Keratinocyte (primary cell): ENCODE results near the gene H1-8. TPM values are rescaled to one million over a fixed set of nuclear protein-coding genes. Genes with fewer than 3 reads are reported as not detected.

ENCODE experiments used
- DNase-seq: peaks from one replicate; pipeline ENCODE4 v3.0.0-alpha.2; 2011; ENCODE audit warnings: low read depth, missing footprints, low spot score
- FAIRE-seq: peaks from 2 replicates; lab custom pipeline; 2011; peaks lifted over from hg19 to GRCh38; lab: Jason Lieb, UNC
- H2AFZ ChIP-seq: 2 replicates; pipeline ENCODE4 v1.6.0; 2012; ENCODE audit warnings: low read length, control low read depth, inconsistent platforms; ENCODE audit not compliant: control insufficient read depth
- H3K27ac ChIP-seq: 2 replicates; pipeline ENCODE4 v1.5.1; 2011; ENCODE audit warnings: low read length; ENCODE audit not compliant: control insufficient read depth, insufficient read depth
- H3K27me3 ChIP-seq: 3 replicates; pipeline ENCODE4 v1.6.0; 2011; ENCODE audit warnings: low read length; ENCODE audit not compliant: control insufficient read depth, insufficient read depth; ENCODE audit errors: extremely low read depth
- H3K36me3 ChIP-seq, 2 experiments: 2 replicates in 1 of 2; 3 replicates in 1 of 2; pipeline ENCODE4 v1.5.1; 2011; ENCODE audit warnings: low read length in 2 of 2, mild to moderate bottlenecking in 1 of 2; ENCODE audit not compliant: control insufficient read depth in 2 of 2, insufficient read depth in 2 of 2; ENCODE audit errors: extremely low read depth in 1 of 2
- H3K4me1 ChIP-seq: 3 replicates; pipeline ENCODE4 v1.5.1; 2011; ENCODE audit warnings: low read length; ENCODE audit not compliant: control insufficient read depth, insufficient read depth; ENCODE audit errors: extremely low read depth
- H3K4me2 ChIP-seq: 3 replicates; pipeline ENCODE4 v1.6.0; 2011; ENCODE audit warnings: low read depth, low read length; ENCODE audit not compliant: control insufficient read depth, insufficient read depth; ENCODE audit errors: extremely low read depth
- H3K4me3 ChIP-seq, 3 experiments: fragments of 200-600 bp in 1 of 3; sonication (generic) in 1 of 3; 2 replicates in 2 of 3; 3 replicates in 1 of 3; pipeline ENCODE4 v1.5.1; 2011 to 2016; ENCODE audit warnings: low read length in 3 of 3, mild to moderate bottlenecking in 3 of 3, control low read depth in 2 of 3, inconsistent platforms in 1 of 3, low read depth in 1 of 3, mixed read lengths in 1 of 3, mixed run types in 1 of 3, moderate library complexity in 1 of 3; ENCODE audit not compliant: control insufficient read depth in 2 of 3, insufficient read depth in 2 of 3; ENCODE audit errors: extremely low read depth in 1 of 3
- H3K79me2 ChIP-seq: 2 replicates; pipeline ENCODE4 v1.6.0; 2012; ENCODE audit warnings: low read length; ENCODE audit not compliant: control insufficient read depth, insufficient read depth
- H3K9ac ChIP-seq: 3 replicates; pipeline ENCODE4 v1.6.0; 2011; ENCODE audit warnings: low read length; ENCODE audit not compliant: control insufficient read depth, insufficient read depth; ENCODE audit errors: extremely low read depth
- H3K9me1 ChIP-seq: 3 replicates; pipeline ENCODE4 v1.6.0; 2011; ENCODE audit warnings: low read length; ENCODE audit not compliant: control insufficient read depth, insufficient read depth; ENCODE audit errors: extremely low read depth
- H3K9me3 ChIP-seq: 2 replicates; pipeline ENCODE4 v1.5.1; 2012; ENCODE audit warnings: low read depth, low read length; ENCODE audit not compliant: control insufficient read depth
- H4K20me1 ChIP-seq: 3 replicates; pipeline ENCODE4 v1.6.0; 2011; ENCODE audit warnings: low read length; ENCODE audit not compliant: control insufficient read depth, insufficient read depth; ENCODE audit errors: extremely low read depth
- CTCF ChIP-seq, 3 experiments: IDR thresholded peaks in 1 of 3; conservative IDR thresholded peaks in 1 of 3; optimal IDR thresholded peaks in 1 of 3; 2 replicates in 2 of 3; 3 replicates in 1 of 3; pipeline versions ENCODE3 to v1.5.1; 2011; ENCODE audit warnings: low read length in 3 of 3, mild to moderate bottlenecking in 3 of 3, moderate library complexity in 2 of 3, control low read depth in 1 of 3, inconsistent platforms in 1 of 3; ENCODE audit not compliant: insufficient read depth in 2 of 3; ENCODE audit errors: extremely low read depth in 1 of 3
- EZH2 ChIP-seq: IDR thresholded peaks from one replicate; pipeline ENCODE4 v1.6.1; 2012; ENCODE audit warnings: inconsistent platforms, mild to moderate bottlenecking, low read length, moderate library complexity
- dilution Hi-C: fragments of 300-500 bp; cut with MboI; formaldehyde crosslinking; loops from one replicate; pipeline ENCODE4 v1.7.0; 2020; ENCODE audit warnings: low sequenced_read_pairs; ENCODE audit not compliant: extremely low pct_ligation_motif_present
- polyA plus RNA-seq, 5 experiments: library from polyadenylated mRNA; depleted of rRNA in 3 of 5; stranded (reverse) in 3 of 5; stranded (forward) in 1 of 5; unstranded in 1 of 5; fragments of >200 nt; gene quantifications; 1 replicate in 1 of 5; 2 replicates in 3 of 5; 3 replicates in 1 of 5; pipeline versions ENCODE4 v1.2.1 to v1.2.3, GENCODE V29; 2011 to 2012; ENCODE audit warnings: missing spikeins in 2 of 5, low read depth in 1 of 5, low replicate concordance in 1 of 5

The H1-8 gene
- polyA plus RNA-seq, 1 donor (not counting 4 experiments of a cell fraction or from before 2014, with no cell fraction given): not detected

DNA sequence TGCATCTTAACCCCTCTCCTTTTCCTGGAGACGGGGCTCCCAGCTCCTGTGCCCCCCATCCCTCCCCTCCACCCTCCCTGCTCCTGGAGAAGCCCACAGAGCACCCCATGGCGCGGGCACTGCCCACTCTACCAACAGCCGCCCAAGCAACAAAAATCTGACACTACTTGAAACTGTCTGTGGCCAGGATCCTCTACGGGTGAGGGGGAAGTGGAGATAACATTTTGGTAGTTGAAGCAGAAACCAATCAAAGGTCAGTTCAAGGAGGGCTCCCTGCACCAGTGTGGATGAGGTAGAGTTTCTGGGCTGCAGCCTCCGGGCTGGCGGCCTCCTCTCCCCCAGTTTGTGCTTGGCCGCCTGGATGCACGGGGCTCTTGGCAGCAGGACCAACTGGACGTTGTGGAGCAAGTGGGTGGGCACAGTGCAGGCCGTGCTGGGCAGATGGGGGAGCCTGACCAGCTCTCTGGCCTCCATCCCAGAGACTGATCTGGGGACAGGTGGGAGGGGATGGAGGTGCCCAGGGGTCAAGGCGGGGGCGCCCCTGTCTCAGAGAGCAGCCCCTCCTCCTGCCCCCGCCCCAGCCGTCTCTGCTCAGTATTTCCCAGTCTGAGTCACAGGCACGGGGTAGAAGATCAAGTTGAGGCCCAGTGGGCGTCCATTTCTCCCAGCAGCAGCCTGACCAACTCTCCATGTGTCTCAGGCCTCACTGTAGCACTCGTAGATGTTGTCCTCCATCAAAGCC lies 12.8 kb downstream of the H1-8 start:
- Histone ChIP-seq H3K27ac (no peak overlapping the region), H3K4me1 (no peaks in the 10 kb centered on the region), H3K79me2 (no peaks in the 10 kb centered on the region), H2AFZ (no peak overlapping the region), H3K4me2 (no peak overlapping the region), H3K9me1 (no peaks in the 10 kb centered on the region), H3K9ac (no peak overlapping the region), H3K27me3 (peaks cover 3% of the 10 kb centered on the region), H3K4me3 (no peak overlapping the region), H3K36me3 (no peaks in the 10 kb centered on the region), H3K9me3 (no peaks in the 10 kb centered on the region), H4K20me1 (no peaks in the 10 kb centered on the region)
- FAIRE-seq (no peak), DNase-seq (no peak)
- TF ChIP-seq EZH2: no peak
- TF ChIP-seq CTCF (optimal IDR thresholded peaks at IDR 0.05 in 1 of 3, IDR thresholded peaks at IDR 0.05 in 1 of 3, conservative IDR thresholded peaks at IDR 0.05 in 1 of 3; ENCODE audit: extremely low read depth in 1 of 3, insufficient read depth in 2 of 3, low read length in 3 of 3): no peak
- dilution Hi-C loops: no loop called here

DNA sequence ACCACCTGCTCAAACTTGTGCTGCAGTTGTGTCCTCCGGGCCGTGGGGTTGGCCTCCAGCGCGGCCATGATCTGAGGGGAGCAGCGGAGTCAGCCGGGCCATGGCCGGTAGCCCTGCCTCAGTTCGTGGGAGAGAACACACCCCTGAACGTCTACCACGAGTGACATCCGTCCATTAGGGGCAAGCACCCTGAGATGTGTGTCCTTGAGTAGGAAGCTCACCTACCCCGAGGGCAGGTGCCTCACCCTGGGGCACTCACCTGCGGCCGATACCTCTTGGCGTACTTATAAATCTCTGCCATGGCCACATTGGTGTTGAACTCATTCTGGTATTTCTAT lies 13.4 kb downstream of the H1-8 start:
- no peak for TF ChIP-seq EZH2
- no peak for TF ChIP-seq CTCF (optimal IDR thresholded peaks at IDR 0.05 in 1 of 3, IDR thresholded peaks at IDR 0.05 in 1 of 3, conservative IDR thresholded peaks at IDR 0.05 in 1 of 3; ENCODE audit: extremely low read depth in 1 of 3, insufficient read depth in 2 of 3, low read length in 3 of 3)
- dilution Hi-C loops: no loop called here
- H2AFZ ChIP-seq: no peak overlapping the region

More for the DNA sequence above, 13.4 kb downstream of the H1-8 start:
- FAIRE-seq: no peak
- Histone ChIP-seq H3K4me2 (no peak overlapping the region), H3K27me3 (peaks cover 3% of the 10 kb centered on the region), H3K79me2 (no peaks in the 10 kb centered on the region), H3K27ac (no peak overlapping the region), H3K4me1 (no peaks in the 10 kb centered on the region), H3K9me1 (no peaks in the 10 kb centered on the region), H3K4me3 (no peak overlapping the region), H3K9me3 (no peaks in the 10 kb centered on the region), H3K9ac (no peak overlapping the region), H3K36me3 (no peaks in the 10 kb centered on the region), H4K20me1 (no peaks in the 10 kb centered on the region)
- no peak for DNase-seq
